ENCODE results near the gene ANAPC2. TPM values are rescaled to one million over a fixed set of nuclear protein-coding genes. Genes with fewer than 3 reads are reported as not detected.

ANAPC2 gene
- total RNA-seq, 1 experiment from 2014 or later: 9.0 TPM

- DNase-seq (ENCODE audit: low read depth, low spot score): no peak
- in situ Hi-C loops (cut with HindIII; ENCODE audit: low pct_unique_long_range_greater_than_20kb, low sequenced_read_pairs): no loop called here
Measured at GRCh38 chr9:137184881-137185660, 3.3 kb downstream of the ANAPC2 start.

GRCh38 chr9:137183980-137184595 is 4.3 kb downstream of the ANAPC2 start:
- in situ Hi-C loops (cut with HindIII; ENCODE audit: low pct_unique_long_range_greater_than_20kb, low sequenced_read_pairs): no loop called here

GRCh38 chr9:137182836-137183235 is 5.5 kb downstream of the ANAPC2 start:
- DNase-seq (ENCODE audit: low read depth, low spot score): no peak
- in situ Hi-C loops (cut with HindIII; ENCODE audit: low pct_unique_long_range_greater_than_20kb, low sequenced_read_pairs): no loop called here

More at GRCh38 chr9:137183980-137184595, 4.3 kb downstream of the ANAPC2 start:
- no peak for DNase-seq (ENCODE audit: low read depth, low spot score)

- no peak for DNase-seq (ENCODE audit: low read depth, low spot score)
- in situ Hi-C loops (cut with HindIII; ENCODE audit: low pct_unique_long_range_greater_than_20kb, low sequenced_read_pairs): no loop called here
Measured at GRCh38 chr9:137181680-137182079, 6.7 kb downstream of the ANAPC2 start.

- no peak for DNase-seq (ENCODE audit: low read depth, low spot score)
- in situ Hi-C loops (cut with HindIII; ENCODE audit: low pct_unique_long_range_greater_than_20kb, low sequenced_read_pairs): no loop called here
Measured at GRCh38 chr9:137180491-137180890, 7.9 kb downstream of the ANAPC2 start.

- no peak for DNase-seq (ENCODE audit: low read depth, low spot score)
- in situ Hi-C loops (cut with HindIII; ENCODE audit: low pct_unique_long_range_greater_than_20kb, low sequenced_read_pairs): no loop called here
Measured at GRCh38 chr9:137179761-137180160, 8.6 kb downstream of the ANAPC2 start.

- DNase-seq (ENCODE audit: low read depth, low spot score): no peak
- in situ Hi-C loops (cut with HindIII; ENCODE audit: low pct_unique_long_range_greater_than_20kb, low sequenced_read_pairs): no loop called here
Measured at GRCh38 chr9:137178939-137179630, 9.3 kb downstream of the ANAPC2 start.

- in situ Hi-C loops (cut with HindIII; ENCODE audit: low pct_unique_long_range_greater_than_20kb, low sequenced_read_pairs): no loop called here
- DNase-seq (ENCODE audit: low read depth, low spot score): no peak
Measured at GRCh38 chr9:137178201-137178938, 10.0 kb downstream of the ANAPC2 start.

- peak; percentile 78 for DNase-seq (ENCODE audit: low read depth, low spot score)
- in situ Hi-C loops (cut with HindIII; ENCODE audit: low pct_unique_long_range_greater_than_20kb, low sequenced_read_pairs): no loop called here
Measured at GRCh38 chr9:137176302-137177182, 11.8 kb downstream of the ANAPC2 start.

GRCh38 chr9:137175345-137175961 is 12.9 kb downstream of the ANAPC2 start:
- in situ Hi-C loops (cut with HindIII; ENCODE audit: low pct_unique_long_range_greater_than_20kb, low sequenced_read_pairs): no loop called here

GRCh38 chr9:137174722-137175293 is 13.6 kb downstream of the ANAPC2 start:
- DNase-seq (ENCODE audit: low read depth, low spot score): no peak
- in situ Hi-C loops (cut with HindIII; ENCODE audit: low pct_unique_long_range_greater_than_20kb, low sequenced_read_pairs): no loop called here

More at GRCh38 chr9:137175345-137175961, 12.9 kb downstream of the ANAPC2 start:
- no peak for DNase-seq (ENCODE audit: low read depth, low spot score)

GRCh38 chr9:137173796-137174664 is 14.3 kb downstream of the ANAPC2 start:
- in situ Hi-C loops (cut with HindIII; ENCODE audit: low pct_unique_long_range_greater_than_20kb, low sequenced_read_pairs): no loop called here

GRCh38 chr9:137172901-137173795 is 15.2 kb downstream of the ANAPC2 start:
- no peak for DNase-seq (ENCODE audit: low read depth, low spot score)
- in situ Hi-C loops (cut with HindIII; ENCODE audit: low pct_unique_long_range_greater_than_20kb, low sequenced_read_pairs): no loop called here

More at GRCh38 chr9:137173796-137174664, 14.3 kb downstream of the ANAPC2 start:
- DNase-seq (ENCODE audit: low read depth, low spot score): no peak

- in situ Hi-C loops (cut with HindIII; ENCODE audit: low pct_unique_long_range_greater_than_20kb, low sequenced_read_pairs): no loop called here
- no peak for DNase-seq (ENCODE audit: low read depth, low spot score)
Measured at GRCh38 chr9:137171149-137171900, 17.0 kb downstream of the ANAPC2 start.
